Measurements from ENCODE around the gene SLC1A1. TPM values are rescaled to one million over a fixed set of nuclear protein-coding genes. Genes with fewer than 3 reads are reported as not detected.

SLC1A1 gene
- total and polyA plus RNA-seq, 8 donors: 3.0 to 46.6 (median 6.3) TPM

- TF ChIP-seq, protein P1, sequence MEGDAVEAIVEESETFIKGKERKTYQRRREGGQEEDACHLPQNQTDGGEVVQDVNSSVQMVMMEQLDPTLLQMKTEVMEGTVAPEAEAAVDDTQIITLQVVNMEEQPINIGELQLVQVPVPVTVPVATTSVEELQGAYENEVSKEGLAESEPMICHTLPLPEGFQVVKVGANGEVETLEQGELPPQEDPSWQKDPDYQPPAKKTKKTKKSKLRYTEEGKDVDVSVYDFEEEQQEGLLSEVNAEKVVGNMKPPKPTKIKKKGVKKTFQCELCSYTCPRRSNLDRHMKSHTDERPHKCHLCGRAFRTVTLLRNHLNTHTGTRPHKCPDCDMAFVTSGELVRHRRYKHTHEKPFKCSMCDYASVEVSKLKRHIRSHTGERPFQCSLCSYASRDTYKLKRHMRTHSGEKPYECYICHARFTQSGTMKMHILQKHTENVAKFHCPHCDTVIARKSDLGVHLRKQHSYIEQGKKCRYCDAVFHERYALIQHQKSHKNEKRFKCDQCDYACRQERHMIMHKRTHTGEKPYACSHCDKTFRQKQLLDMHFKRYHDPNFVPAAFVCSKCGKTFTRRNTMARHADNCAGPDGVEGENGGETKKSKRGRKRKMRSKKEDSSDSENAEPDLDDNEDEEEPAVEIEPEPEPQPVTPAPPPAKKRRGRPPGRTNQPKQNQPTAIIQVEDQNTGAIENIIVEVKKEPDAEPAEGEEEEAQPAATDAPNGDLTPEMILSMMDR (IDR thresholded peaks at IDR 0.05): no peak
- peak; percentile 42 for ATAC-seq
- Histone ChIP-seq H3K27ac (peak overlapping the region in 1 of 2 donors; percentile 59), H3K9me3 (no peaks in the 10 kb centered on the region), H3K4me3 (no peak overlapping the region), H3K36me3 (no peaks in the 10 kb centered on the region), H3K27me3 (no peaks in the 10 kb centered on the region), H3K4me1 (peaks cover 0 to 14% of the 10 kb centered on the region in 2 donors)
- intact Hi-C loops (cut with DNase I): no loop called here
- DNase-seq: no peak
Observed at GRCh38 chr9:4553951-4554381, 63.7 kb downstream of the SLC1A1 start.

- Histone ChIP-seq H3K36me3 (no peaks in the 10 kb centered on the region), H3K27ac (peak overlapping the region in 1 of 2 donors; percentile 59), H3K4me1 (peaks cover 0 to 8% of the 10 kb centered on the region in 2 donors), H3K9me3 (no peaks in the 10 kb centered on the region), H3K4me3 (no peak overlapping the region), H3K27me3 (no peaks in the 10 kb centered on the region)
- intact Hi-C loops (cut with DNase I): no loop called here
- TF ChIP-seq, protein P1 (IDR thresholded peaks at IDR 0.05): no peak
- DNase-seq (no peak), ATAC-seq (no peak)
Observed at GRCh38 chr9:4555236-4555635, 65.0 kb downstream of the SLC1A1 start.

- H3K4me3 ChIP-seq: no peak overlapping the region
- H3K36me3 ChIP-seq: no peaks in the 10 kb centered on the region
- no peak overlapping the region for H3K27ac ChIP-seq
- H3K4me1 ChIP-seq: peaks cover 0 to 8% of the 10 kb centered on the region in 2 donors
- TF ChIP-seq, protein P1 (IDR thresholded peaks at IDR 0.05): no peak
- H3K9me3 ChIP-seq: no peaks in the 10 kb centered on the region
- no peak for ATAC-seq
- DNase-seq: no peak
- H3K27me3 ChIP-seq: no peaks in the 10 kb centered on the region
- intact Hi-C loops (cut with DNase I): no loop called here
Observed at GRCh38 chr9:4558371-4558998, 68.2 kb downstream of the SLC1A1 start.

DNA sequence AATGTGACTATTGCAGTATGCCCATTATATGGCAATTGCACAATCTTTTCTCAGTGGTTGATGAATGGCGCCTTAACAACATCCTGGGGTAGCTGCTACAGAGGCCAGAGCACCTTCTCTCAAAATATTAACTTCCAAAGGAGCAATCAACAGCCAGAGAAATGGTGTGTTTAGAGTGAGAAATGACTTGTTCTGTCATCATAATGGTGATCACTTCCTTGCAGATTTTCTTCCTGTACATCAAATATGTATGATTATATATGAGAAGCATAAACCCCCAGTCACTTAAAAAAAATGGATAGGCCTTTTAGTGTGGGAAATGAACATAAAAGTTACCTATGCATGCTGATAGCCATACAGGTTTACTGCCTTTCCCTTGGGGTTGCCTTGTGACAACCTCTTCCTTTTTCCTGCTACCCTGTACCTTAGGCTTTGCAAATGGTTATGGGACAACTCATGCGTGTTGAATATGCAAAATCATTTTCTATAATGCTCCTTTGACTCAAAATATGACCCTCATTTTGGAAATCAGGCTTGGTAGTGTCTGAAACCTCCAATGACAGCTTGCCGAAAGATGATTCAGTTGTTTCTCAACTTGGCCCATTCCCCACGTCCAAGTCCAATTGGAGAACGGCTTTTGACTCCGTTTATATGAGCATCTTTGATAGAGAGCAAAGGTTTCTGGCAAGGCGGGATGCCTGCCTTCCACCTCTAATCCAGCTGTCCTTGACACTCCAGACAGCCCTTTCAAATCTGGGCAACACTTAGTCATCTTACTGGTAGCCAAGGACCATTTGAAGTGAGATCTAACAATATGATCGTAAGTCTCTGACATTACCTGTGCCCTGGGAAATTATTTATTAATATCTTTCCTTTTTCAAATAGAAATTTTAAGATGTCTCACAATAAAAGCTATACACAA is 69.3 kb downstream of the SLC1A1 start:
- Histone ChIP-seq H3K9me3 (no peaks in the 10 kb centered on the region), H3K27ac (no peak overlapping the region), H3K36me3 (peaks cover 0 to 6% of the 10 kb centered on the region in 2 donors), H3K4me1 (peaks cover 0 to 5% of the 10 kb centered on the region in 2 donors), H3K4me3 (no peak overlapping the region), H3K27me3 (no peaks in the 10 kb centered on the region)
- TF ChIP-seq, protein P1 (IDR thresholded peaks at IDR 0.05): no peak
- intact Hi-C loops (cut with DNase I): no loop called here
- no peak for ATAC-seq
- no peak for DNase-seq

DNA sequence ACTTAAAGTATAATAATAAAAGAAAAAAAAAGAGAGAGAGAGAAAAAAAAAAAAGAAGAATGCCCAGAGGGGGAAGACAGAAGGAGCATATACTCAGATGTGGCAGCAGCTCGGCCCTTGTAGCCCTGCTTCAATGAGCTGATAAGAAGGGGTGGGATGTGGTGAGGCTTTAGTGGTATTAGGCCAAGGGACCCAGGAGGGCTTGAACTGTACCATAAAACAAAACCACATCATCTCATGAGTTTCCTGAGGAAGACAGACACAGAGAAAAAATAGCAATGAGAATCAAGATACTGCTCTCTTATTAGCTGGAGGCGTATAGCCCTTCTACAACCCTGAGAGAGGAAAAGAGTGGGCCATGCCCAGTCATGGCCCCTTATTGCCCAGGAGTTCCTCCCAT is 72.8 kb downstream of the SLC1A1 start:
- Histone ChIP-seq H3K4me1 (no peaks in the 10 kb centered on the region), H3K27me3 (no peaks in the 10 kb centered on the region), H3K4me3 (no peak overlapping the region), H3K36me3 (peaks cover 0 to 10% of the 10 kb centered on the region in 2 donors), H3K9me3 (no peaks in the 10 kb centered on the region), H3K27ac (no peak overlapping the region)
- TF ChIP-seq, protein P1 (IDR thresholded peaks at IDR 0.05): no peak
- no peak for DNase-seq
- ATAC-seq: no peak
- intact Hi-C loops (cut with DNase I): no loop called here

Measured in left lung (tissue), 10 donors.